D721Med (cell line): ENCODE results near the gene IFIH1.

Experiments used
- DNase-seq: peaks from one replicate; pipeline ENCODE4 v3.0.0; 2011; ENCODE audit warnings: low spot score; ENCODE audit not compliant: insufficient read length
- FAIRE-seq: peaks from 2 replicates; lab custom pipeline; 2011; peaks lifted over from hg19 to GRCh38; lab: Jason Lieb, UNC
- CTCF ChIP-seq: IDR thresholded peaks from 2 replicates; pipeline ENCODE4 v1.5.1; 2012; ENCODE audit warnings: mild to moderate bottlenecking, control low read depth; ENCODE audit not compliant: insufficient read depth; ENCODE audit errors: missing control alignments

Gene IFIH1

GRCh38 chr2:162258169-162258568 is 60.3 kb downstream of the IFIH1 start:
- no peak for TF ChIP-seq CTCF
- DNase-seq (no peak), FAIRE-seq (no peak)

GRCh38 chr2:162257425-162257824 is 61.1 kb downstream of the IFIH1 start:
- DNase-seq (no peak), FAIRE-seq (no peak)
- TF ChIP-seq CTCF = no peak

- FAIRE-seq = no peak
- no peak for DNase-seq
- no peak for TF ChIP-seq CTCF
Measured at GRCh38 chr2:162256591-162256991, 61.9 kb downstream of the IFIH1 start.

GRCh38 chr2:162254236-162254871 is 64.1 kb downstream of the IFIH1 start:
- DNase-seq = no peak
- no peak for TF ChIP-seq CTCF
- no peak for FAIRE-seq

DNA sequence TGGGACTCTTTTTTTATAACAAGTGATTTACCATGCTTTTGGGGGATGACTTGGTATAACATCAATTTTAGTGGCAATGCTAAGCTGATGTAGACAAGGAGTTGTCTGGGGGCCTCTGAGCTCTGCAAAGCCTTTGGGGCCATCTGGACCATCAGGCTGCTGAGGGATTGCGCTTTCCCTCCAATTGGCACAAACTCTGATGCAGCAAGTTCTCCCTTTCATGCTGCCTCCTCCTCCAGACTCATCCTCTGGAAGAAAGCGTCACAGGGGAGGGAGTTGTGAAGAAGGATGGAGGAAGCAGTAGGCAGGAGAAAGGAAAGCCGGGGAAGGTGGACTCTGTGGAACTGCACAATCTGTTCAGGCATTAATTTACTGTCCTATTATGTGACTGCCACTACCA is 65.0 kb downstream of the IFIH1 start:
- FAIRE-seq (no peak), DNase-seq (no peak)
- no peak for TF ChIP-seq CTCF

- DNase-seq (no peak), FAIRE-seq (no peak)
- no peak for TF ChIP-seq CTCF
Measured at GRCh38 chr2:162252153-162252552, 66.3 kb downstream of the IFIH1 start.

- TF ChIP-seq CTCF = no peak
- DNase-seq (no peak), FAIRE-seq (no peak)
Measured at GRCh38 chr2:162245781-162246180, 72.7 kb downstream of the IFIH1 start.
